Trophoblast cell (in vitro differentiated cells and primary cell): Measurements from ENCODE around the gene CUX1.

Experiments used
- DNase-seq, 2 donors: peaks; one replicate each; pipeline ENCODE4 v3.0.0-alpha.2; 2016
- H2AFZ ChIP-seq: 2 replicates; pipeline ENCODE4 v1.6.1; 2013; ENCODE audit warnings: low read length, moderate library complexity, mild to moderate bottlenecking; ENCODE audit not compliant: insufficient read depth, poor library complexity
- H2AK5ac ChIP-seq: 2 replicates; pipeline ENCODE4 v1.6.1; 2013; ENCODE audit warnings: mild to moderate bottlenecking, low read length
- H2BK120ac ChIP-seq: 2 replicates; pipeline ENCODE4 v1.6.1; 2013; ENCODE audit warnings: low read length, mild to moderate bottlenecking, moderate library complexity; ENCODE audit not compliant: insufficient read depth, poor library complexity
- H2BK12ac ChIP-seq: 2 replicates; pipeline ENCODE4 v1.6.1; 2013; ENCODE audit warnings: mild to moderate bottlenecking, low read length, moderate library complexity
- H2BK5ac ChIP-seq: 2 replicates; pipeline ENCODE4 v1.6.1; 2013; ENCODE audit warnings: low read length, low read depth, moderate library complexity, mild to moderate bottlenecking; ENCODE audit not compliant: poor library complexity
- H3K14ac ChIP-seq: 2 replicates; pipeline ENCODE4 v1.6.1; 2013; ENCODE audit warnings: mild to moderate bottlenecking, low read length
- H3K18ac ChIP-seq: 2 replicates; pipeline ENCODE4 v1.6.1; 2013; ENCODE audit warnings: mild to moderate bottlenecking, low read length
- H3K23ac ChIP-seq: 2 replicates; pipeline ENCODE4 v1.6.1; 2013; ENCODE audit warnings: low read length
- H3K27ac ChIP-seq: 2 replicates; pipeline ENCODE4 v1.5.1; 2013; ENCODE audit warnings: low read depth, mild to moderate bottlenecking, inconsistent platforms, low read length, moderate library complexity
- H3K27me3 ChIP-seq: 2 replicates; pipeline ENCODE4 v1.6.1; 2013; ENCODE audit warnings: inconsistent platforms, mild to moderate bottlenecking, low read length, moderate library complexity; ENCODE audit not compliant: insufficient read depth
- H3K36me3 ChIP-seq, 2 experiments: 1 replicate in 1 of 2; 2 replicates in 1 of 2; pipeline ENCODE4 v1.6.1; 2013; ENCODE audit warnings: low read length in 2 of 2, mild to moderate bottlenecking in 2 of 2, moderate library complexity in 1 of 2; ENCODE audit not compliant: insufficient read depth in 2 of 2, control insufficient read depth in 1 of 2
- H3K4ac ChIP-seq: 2 replicates; pipeline ENCODE4 v1.6.1; 2013; ENCODE audit warnings: low read depth, mild to moderate bottlenecking, low read length, moderate library complexity
- H3K4me1 ChIP-seq, 2 experiments: 1 replicate in 1 of 2; 2 replicates in 1 of 2; pipeline ENCODE4 v1.6.1; 2013; ENCODE audit warnings: low read length in 2 of 2, mild to moderate bottlenecking in 2 of 2, moderate library complexity in 1 of 2; ENCODE audit not compliant: insufficient read depth in 2 of 2, control insufficient read depth in 1 of 2
- H3K4me2 ChIP-seq: 2 replicates; pipeline ENCODE4 v1.6.1; 2013; ENCODE audit warnings: inconsistent platforms, mild to moderate bottlenecking, low read length, moderate library complexity
- H3K4me3 ChIP-seq: 2 replicates; pipeline ENCODE4 v1.5.1; 2013; ENCODE audit warnings: mild to moderate bottlenecking, low read depth, low read length, inconsistent platforms
- H3K79me1 ChIP-seq: one replicate; pipeline ENCODE4 v1.6.1; 2013; ENCODE audit warnings: low read length
- H3K79me2 ChIP-seq: 2 replicates; pipeline ENCODE4 v1.6.1; 2013; ENCODE audit warnings: low read length, mild to moderate bottlenecking; ENCODE audit not compliant: control insufficient read depth, insufficient read depth, poor library complexity
- H3K9ac ChIP-seq: 2 replicates; pipeline ENCODE4 v1.6.1; 2013; ENCODE audit warnings: mild to moderate bottlenecking, low read length
- H3K9me3 ChIP-seq: 2 replicates; pipeline ENCODE4 v1.6.1; 2013; ENCODE audit warnings: low read depth, mild to moderate bottlenecking, control low read depth, inconsistent platforms, low read length; ENCODE audit not compliant: insufficient read depth
- H4K12ac ChIP-seq: 2 replicates; pipeline ENCODE4 v1.6.1; 2013; ENCODE audit warnings: low read depth, mild to moderate bottlenecking, low read length, moderate library complexity
- H4K8ac ChIP-seq: 2 replicates; pipeline ENCODE4 v1.6.1; 2013; ENCODE audit warnings: low read depth, mild to moderate bottlenecking, low read length, moderate library complexity
- H4K91ac ChIP-seq: one replicate; pipeline ENCODE4 v1.6.1; 2013; ENCODE audit warnings: low read depth, mild to moderate bottlenecking, low read length, moderate library complexity
- WGBS: extraction: QIAGEN DNeasy Blood & Tissue Kit; methylation state at CpG from one replicate; pipeline ENCODE4 v1.1.7; 2013; ENCODE audit warnings: missing lambda C conversion rate; ENCODE audit not compliant: insufficient read length, insufficient coverage; ENCODE audit errors: extremely low coverage; 5-methylcytosine and 5-hydroxymethylcytosine counted together

CUX1 gene

DNA sequence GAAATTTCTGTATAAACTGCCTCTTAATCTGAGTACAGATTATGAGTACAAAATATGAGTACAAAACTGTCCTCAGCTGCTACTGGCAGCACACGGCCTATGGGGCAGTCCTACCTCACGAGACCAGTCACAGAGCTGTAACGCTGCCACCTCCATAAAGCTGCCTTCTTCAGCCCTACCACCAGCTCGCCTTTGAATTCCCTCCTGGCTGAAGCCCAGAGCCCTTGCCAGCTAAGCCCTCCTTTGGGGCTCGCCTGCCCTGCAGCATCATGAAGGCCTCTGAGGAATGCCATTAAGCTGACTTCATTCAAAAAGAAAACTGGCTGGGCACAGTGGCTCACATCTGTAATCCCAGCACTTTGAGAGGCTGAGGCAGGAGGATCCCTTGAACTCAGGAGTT lies 289.2 kb downstream of the CUX1 start:
- no peak for DNase-seq
- H3K9me3 ChIP-seq, result peaks cover 3% of the 10 kb centered on the region
- no peak overlapping the region for H4K91ac ChIP-seq

GRCh38 chr7:102107474-102108104 lies 290.2 kb downstream of the CUX1 start:
- H3K23ac ChIP-seq, result no peak overlapping the region
- no peak overlapping the region for H3K9ac ChIP-seq
- H3K4me1 ChIP-seq, result peaks cover 3 to 4% of the 10 kb centered on the region in 2 experiments
- no peak overlapping the region for H2AFZ ChIP-seq
- no peak for DNase-seq
- H3K9me3 ChIP-seq, result peaks cover 3% of the 10 kb centered on the region
- H3K27me3 ChIP-seq, result no peaks in the 10 kb centered on the region
- H3K36me3 ChIP-seq, result peaks cover 15 to 26% of the 10 kb centered on the region in 2 experiments
- no peak overlapping the region for H3K27ac ChIP-seq
- H4K12ac ChIP-seq, result no peak overlapping the region
- H3K79me2 ChIP-seq, result no peaks in the 10 kb centered on the region
- H3K4me3 ChIP-seq, result no peak overlapping the region
- H3K79me1 ChIP-seq, result peaks cover 2% of the 10 kb centered on the region
- no peak overlapping the region for H4K8ac ChIP-seq
- H2AK5ac ChIP-seq, result no peak overlapping the region
- no peak overlapping the region for H3K14ac ChIP-seq
- H3K4me2 ChIP-seq, result no peak overlapping the region
- H3K4ac ChIP-seq, result no peak overlapping the region
- H2BK12ac ChIP-seq, result no peak overlapping the region
- H2BK120ac ChIP-seq, result no peak overlapping the region
- no CpG with 5 or more reads among the region's 19 CpGs for WGBS
- H4K91ac ChIP-seq, result no peak overlapping the region
- H2BK5ac ChIP-seq, result no peak overlapping the region
- no peak overlapping the region for H3K18ac ChIP-seq

More for the DNA sequence above, 289.2 kb downstream of the CUX1 start:
- Histone ChIP-seq H2BK5ac (no peak overlapping the region), H3K27me3 (no peaks in the 10 kb centered on the region), H4K12ac (no peak overlapping the region), H3K4me3 (no peak overlapping the region), H2BK12ac (no peak overlapping the region), H4K8ac (no peak overlapping the region), H3K23ac (no peak overlapping the region), H2AFZ (no peak overlapping the region), H3K36me3 (peaks cover 19 to 27% of the 10 kb centered on the region in 2 experiments), H3K79me2 (no peaks in the 10 kb centered on the region), H3K4me1 (peaks cover 2 to 3% of the 10 kb centered on the region in 2 experiments), H3K14ac (no peak overlapping the region), H2BK120ac (no peak overlapping the region), H3K9ac (no peak overlapping the region), H3K79me1 (peaks cover 2% of the 10 kb centered on the region), H2AK5ac (no peak overlapping the region), H3K4me2 (no peak overlapping the region), H3K18ac (no peak overlapping the region), H3K4ac (no peak overlapping the region), H3K27ac (no peak overlapping the region)
- WGBS, result no CpG with 5 or more reads among the region's 5 CpGs

DNA sequence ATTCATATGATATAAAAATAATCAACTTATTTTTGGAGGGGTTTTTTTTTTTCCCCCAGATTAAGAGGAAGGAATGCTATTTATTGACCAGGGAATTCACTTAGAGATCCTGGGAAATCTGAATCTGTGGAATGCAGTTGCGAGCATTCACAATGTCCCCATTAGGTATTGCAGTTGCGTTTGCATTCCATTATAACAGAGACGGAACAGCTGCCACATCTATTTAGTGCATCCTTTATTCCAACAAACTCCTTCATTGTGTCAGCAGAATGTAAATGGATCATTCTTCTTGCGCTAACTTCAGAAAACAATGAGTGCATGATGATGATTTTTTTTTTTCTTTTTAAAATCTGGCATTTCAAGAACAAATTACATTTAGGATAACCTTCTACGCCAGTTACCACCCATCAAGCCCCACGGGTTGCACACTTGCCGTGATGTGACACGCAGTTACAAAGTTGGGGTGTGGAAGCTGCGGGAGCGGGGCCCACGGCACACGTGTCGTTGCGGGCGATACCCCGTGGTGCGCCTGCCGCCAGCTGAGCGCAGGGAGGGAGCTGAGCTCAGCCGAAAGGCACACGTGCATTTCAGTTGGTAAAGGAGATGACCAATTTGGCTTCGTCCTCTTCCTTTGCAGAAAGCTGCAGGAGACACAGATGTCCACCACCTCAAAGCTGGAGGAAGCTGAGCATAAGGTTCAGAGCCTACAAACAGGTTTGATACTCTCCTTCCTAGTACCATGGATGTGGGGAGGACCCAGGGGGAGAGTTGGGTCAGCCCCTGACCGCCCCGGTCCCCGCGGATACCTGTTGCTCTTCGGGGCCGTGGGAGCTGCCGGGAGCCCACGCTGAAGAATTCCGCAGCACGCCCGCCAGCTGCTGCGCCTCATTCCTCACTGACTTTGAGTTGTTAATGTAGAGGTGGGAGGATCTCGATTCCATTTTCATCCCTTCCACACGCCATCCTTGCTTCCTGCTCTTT lies 293.9 kb downstream of the CUX1 start:
- peaks cover 3 to 4% of the 10 kb centered on the region in 2 experiments for H3K4me1 ChIP-seq
- H2BK5ac ChIP-seq, result no peak overlapping the region
- H3K23ac ChIP-seq, result no peak overlapping the region
- H2BK120ac ChIP-seq, result peak overlapping the region; percentile 17
- no peak overlapping the region for H3K4ac ChIP-seq
- no peak overlapping the region for H3K18ac ChIP-seq
- no peak for DNase-seq
- H3K9ac ChIP-seq, result no peak overlapping the region
- no peaks in the 10 kb centered on the region for H3K79me2 ChIP-seq
- H3K27me3 ChIP-seq, result no peaks in the 10 kb centered on the region
- no peak overlapping the region for H3K27ac ChIP-seq
- H2AK5ac ChIP-seq, result peak overlapping the region; percentile 44
- H4K8ac ChIP-seq, result no peak overlapping the region
- no peak overlapping the region for H2AFZ ChIP-seq
- H3K79me1 ChIP-seq, result peaks cover 2% of the 10 kb centered on the region
- H2BK12ac ChIP-seq, result peak overlapping the region; percentile 17
- no peak overlapping the region for H3K4me2 ChIP-seq
- no peak overlapping the region for H3K4me3 ChIP-seq
- H4K12ac ChIP-seq, result no peak overlapping the region
- no CpG with 5 or more reads among the region's 36 CpGs for WGBS
- peaks cover 28 to 38% of the 10 kb centered on the region in 2 experiments for H3K36me3 ChIP-seq
- peak overlapping the region; percentile 38 for H4K91ac ChIP-seq
- H3K14ac ChIP-seq, result peak overlapping the region; percentile 60
- H3K9me3 ChIP-seq, result no peaks in the 10 kb centered on the region

DNA sequence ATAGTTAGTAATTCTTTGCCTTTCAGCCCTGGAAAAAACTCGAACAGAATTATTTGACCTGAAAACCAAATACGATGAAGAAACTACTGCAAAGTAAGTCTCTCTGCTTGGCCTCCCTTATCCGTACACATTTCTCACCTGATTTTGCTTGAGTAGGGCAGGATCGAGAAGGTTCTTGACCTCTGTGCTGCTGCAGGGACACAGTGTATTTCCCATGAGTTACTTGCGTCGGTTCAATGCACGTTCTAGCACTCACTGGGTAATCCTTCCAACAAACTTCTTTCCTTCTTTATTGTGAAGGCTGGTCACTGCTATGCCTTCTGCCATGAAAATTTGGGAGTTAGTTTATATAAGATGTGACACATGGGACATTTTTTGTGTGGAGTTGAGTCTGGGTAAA lies 297.8 kb downstream of the CUX1 start:
- Histone ChIP-seq H3K14ac (no peak overlapping the region), H3K23ac (no peak overlapping the region), H2AK5ac (no peak overlapping the region), H3K79me2 (no peaks in the 10 kb centered on the region), H3K18ac (no peak overlapping the region), H3K4me3 (no peak overlapping the region), H3K9me3 (no peaks in the 10 kb centered on the region), H3K27ac (no peak overlapping the region), H2BK12ac (no peak overlapping the region), H3K9ac (no peak overlapping the region), H3K4me2 (no peak overlapping the region), H4K91ac (no peak overlapping the region), H4K12ac (no peak overlapping the region), H3K27me3 (no peaks in the 10 kb centered on the region), H3K79me1 (peaks cover 9% of the 10 kb centered on the region), H2BK120ac (no peak overlapping the region), H2BK5ac (no peak overlapping the region), H3K4me1 (peaks cover 18 to 22% of the 10 kb centered on the region in 2 experiments), H3K36me3 (peaks cover 30 to 37% of the 10 kb centered on the region in 2 experiments), H3K4ac (no peak overlapping the region), H2AFZ (no peak overlapping the region), H4K8ac (no peak overlapping the region)
- WGBS, result no CpG with 5 or more reads among the region's 7 CpGs
- no peak for DNase-seq
